Measurements from ENCODE around the gene TMEM119. TPM values are rescaled to one million over a fixed set of nuclear protein-coding genes. Genes with fewer than 3 reads are reported as not detected.

Gene TMEM119
- polyA plus RNA-seq, 1 of the 3 experiments (the other 2 are of a cell fraction), result 25.7 TPM

- Histone ChIP-seq H3F3A (replicated peaks; ENCODE audit: insufficient read depth) (no peaks in the 10 kb centered on the region), H3K9me2 (no peaks in the 10 kb centered on the region), H2AFZ (ENCODE audit: low read depth) (no peak overlapping the region), H3K9me3 (no peaks in the 10 kb centered on the region), H3K36me3 (replicated peaks in 1 of 2; ENCODE audit: control insufficient read depth in 1 of 2, insufficient read depth in 2 of 2, low read length in 1 of 2) (peaks cover 9 to 12% of the 10 kb centered on the region in 2 experiments), H3K27ac (ENCODE audit: low read depth in 2 of 2, low read length in 1 of 2) (no peak overlapping the region), H4K20me1 (ENCODE audit: insufficient read depth) (peaks cover 90% of the 10 kb centered on the region), H3K27me3 (ENCODE audit: insufficient read depth) (no peaks in the 10 kb centered on the region), H3K4me2 (no peak overlapping the region), H3K4me3 (ENCODE audit: low read depth in 2 of 2, low read length in 1 of 2) (no peak overlapping the region), H3K9ac (no peak overlapping the region), H3K4me1 (ENCODE audit: control insufficient read depth in 1 of 2, insufficient read depth in 2 of 2, low read depth in 1 of 2, low read length in 1 of 2) (peaks cover 4 to 6% of the 10 kb centered on the region in 2 experiments; a peak in 3 of 4 replicates), H3K79me2 (ENCODE audit: insufficient read depth) (peaks cover 100% of the 10 kb centered on the region)
- no peak for TF ChIP-seq EZH2phosphoT487 (IDR thresholded peaks at IDR 0.05; ENCODE audit: borderline replicate concordance, low read depth)
- DNase-seq, result no peak
- 98% methylated on average over 5 of the region's 5 CpGs for WGBS (ENCODE audit: low lambda C conversion rate)
- ChIA-PET POLR2A (no interaction called here), CTCF (interaction anchor here (1.6 kb wide), 2 partner anchors 27 to 42 kb away, joined by 3 read pairs; no protein-coding TSS in a partner anchor)
Observed at GRCh38 chr12:108553799-108554198, 44.1 kb downstream of the TMEM119 start.

DNA sequence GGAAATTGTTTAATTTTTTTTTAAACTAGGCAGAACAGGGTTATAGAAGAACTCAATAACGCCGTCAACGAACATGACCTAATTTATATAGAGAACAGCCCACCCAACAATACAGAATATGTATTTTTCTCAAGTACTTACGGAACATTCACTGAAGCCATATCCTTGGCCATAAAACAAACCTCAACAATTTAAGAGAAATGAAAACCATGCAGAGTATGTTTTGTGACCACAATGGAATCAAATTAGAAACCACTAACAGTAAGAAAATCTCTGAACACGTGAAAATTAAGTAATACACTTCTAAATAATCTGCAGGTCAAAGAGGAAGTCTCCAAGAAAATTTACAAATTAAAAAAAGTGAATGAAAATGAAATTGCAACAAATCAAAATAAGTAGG, 46.3 kb downstream of the TMEM119 start:
- Histone ChIP-seq H3K4me3 (ENCODE audit: low read depth in 2 of 2, low read length in 1 of 2) (no peak overlapping the region), H3K27me3 (ENCODE audit: insufficient read depth) (no peaks in the 10 kb centered on the region), H3K79me2 (ENCODE audit: insufficient read depth) (peaks cover 100% of the 10 kb centered on the region), H3K9ac (no peak overlapping the region), H3K36me3 (replicated peaks in 1 of 2; ENCODE audit: control insufficient read depth in 1 of 2, insufficient read depth in 2 of 2, low read length in 1 of 2) (peaks cover 27 to 32% of the 10 kb centered on the region in 2 experiments), H2AFZ (ENCODE audit: low read depth) (no peak overlapping the region), H4K20me1 (ENCODE audit: insufficient read depth) (peaks cover 86% of the 10 kb centered on the region), H3K27ac (ENCODE audit: low read depth in 2 of 2, low read length in 1 of 2) (no peak overlapping the region; a peak in 1 of 4 replicates), H3K9me2 (no peaks in the 10 kb centered on the region), H3F3A (replicated peaks; ENCODE audit: insufficient read depth) (no peaks in the 10 kb centered on the region), H3K4me2 (no peak overlapping the region), H3K4me1 (ENCODE audit: control insufficient read depth in 1 of 2, insufficient read depth in 2 of 2, low read depth in 1 of 2, low read length in 1 of 2) (no peaks in the 10 kb centered on the region; a peak in 3 of 4 replicates), H3K9me3 (no peaks in the 10 kb centered on the region)
- WGBS (ENCODE audit: low lambda C conversion rate), result 80% methylated on average over 5 of the region's 5 CpGs
- DNase-seq, result no peak
- 0 out of 4 replicates have a peak, but pooled peaks of 1 of the 2 experiments have one; percentile 11 for TF ChIP-seq EP300 (IDR thresholded peaks at IDR 0.05; ENCODE audit: borderline replicate concordance in 1 of 2, low read depth in 1 of 2, low read length in 1 of 2)
- TF ChIP-seq USF1 (IDR thresholded peaks at IDR 0.05; ENCODE audit: borderline replicate concordance, low read depth), result no peak
- ChIA-PET POLR2A (no interaction called here), CTCF (interaction anchor here (0.7 kb wide), 1 partner anchor 13 kb away, joined by 4 read pairs; no protein-coding TSS in a partner anchor)

- H3K9me3 ChIP-seq, result no peaks in the 10 kb centered on the region
- ChIA-PET POLR2A (no interaction called here), CTCF (interaction anchor here (1.0 to 2.6 kb wide), 4 partner anchors 12 to 374 kb away, joined by 3 to 9 read pairs (median 6); partner anchors contain the start of gene SART3)
- peaks cover 39 to 56% of the 10 kb centered on the region in 2 experiments for H3K36me3 ChIP-seq (replicated peaks in 1 of 2; ENCODE audit: control insufficient read depth in 1 of 2, insufficient read depth in 2 of 2, low read length in 1 of 2)
- no peak overlapping the region for H3K27ac ChIP-seq (ENCODE audit: low read depth in 2 of 2, low read length in 1 of 2)
- peaks cover 63% of the 10 kb centered on the region for H4K20me1 ChIP-seq (ENCODE audit: insufficient read depth)
- WGBS (ENCODE audit: low lambda C conversion rate), result 71% methylated on average over 7 of the region's 7 CpGs
- TF ChIP-seq GATA2 (CRISPR knock-in tag; IDR thresholded peaks at IDR 0.05), result no peak
- no peak overlapping the region for H3K9ac ChIP-seq
- no peaks in the 10 kb centered on the region for H3K27me3 ChIP-seq (ENCODE audit: insufficient read depth)
- no peak for DNase-seq
- H3K4me2 ChIP-seq, result no peak overlapping the region
- no peaks in the 10 kb centered on the region for H3K9me2 ChIP-seq
- no peak overlapping the region for H3K4me3 ChIP-seq (ENCODE audit: low read depth in 2 of 2, low read length in 1 of 2)
- H3K4me1 ChIP-seq (ENCODE audit: control insufficient read depth in 1 of 2, insufficient read depth in 2 of 2, low read depth in 1 of 2, low read length in 1 of 2), result no peaks in the 10 kb centered on the region; a peak in 3 of 4 replicates
- H2AFZ ChIP-seq (ENCODE audit: low read depth), result no peak overlapping the region
- peaks cover 93% of the 10 kb centered on the region for H3K79me2 ChIP-seq (ENCODE audit: insufficient read depth)
- H3F3A ChIP-seq (replicated peaks; ENCODE audit: insufficient read depth), result no peaks in the 10 kb centered on the region
Observed at GRCh38 chr12:108548954-108549521, 48.8 kb downstream of the TMEM119 start.
